KG1 (cell line): ENCODE data around the gene RNF157.
A peak's percentile ranks its signal among the peaks of the same experiment; 100 is the strongest.
"Not testable (repeated sequence)": the region's sequence is repeated elsewhere in the genome, so short reads cannot be mapped to it uniquely, and the experiment has no call there.

Source experiments
- DNase-seq: peaks from one replicate; lab custom pipeline; 2025; lab: John Stamatoyannopoulos, UW

The RNF157 gene

DNA sequence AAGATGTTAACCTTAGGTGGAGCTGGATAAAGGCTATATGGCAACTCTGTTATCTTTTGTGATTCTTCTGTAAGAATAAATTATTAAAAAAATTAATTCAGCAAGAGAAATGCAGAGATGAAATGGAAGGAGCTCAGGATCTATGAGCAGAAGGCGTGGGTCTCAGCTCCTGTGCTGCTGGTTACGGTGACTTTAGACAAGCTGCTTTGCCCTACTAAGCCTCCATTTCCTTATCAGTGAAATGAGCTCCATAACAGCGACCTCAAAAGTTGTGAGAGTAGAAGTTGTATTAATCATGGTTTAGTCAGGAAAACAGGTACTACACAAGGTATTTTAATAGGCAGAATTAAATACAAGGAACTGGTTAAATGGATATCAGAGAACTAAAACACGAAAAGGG lies 51.0 kb downstream of the RNF157 start:
- no peak for DNase-seq

- no peak for DNase-seq
Measured at GRCh38 chr17:76188213-76189016, 51.9 kb downstream of the RNF157 start.

GRCh38 chr17:76186774-76187173 lies 53.5 kb downstream of the RNF157 start:
- DNase-seq, result not testable (repeated sequence)

DNA sequence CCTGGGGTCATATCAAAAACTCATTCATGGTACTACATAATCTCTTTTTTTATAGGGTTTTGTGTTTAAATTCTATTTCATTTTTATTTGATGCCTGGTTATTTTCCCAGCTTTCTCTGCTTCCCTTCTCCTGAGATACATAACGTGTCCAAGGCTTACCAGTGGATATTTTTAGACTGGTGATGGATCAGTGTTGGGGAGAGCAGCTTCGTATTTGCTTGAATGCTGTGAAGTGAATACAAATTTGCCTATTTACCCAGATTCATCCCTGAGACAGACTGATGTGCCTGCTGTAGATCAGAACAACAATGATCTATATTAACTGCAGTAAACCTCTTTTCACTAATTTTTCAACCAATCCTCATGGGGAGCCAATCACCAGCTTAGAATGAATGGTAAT lies 56.0 kb downstream of the RNF157 start:
- DNase-seq, result no peak

DNA sequence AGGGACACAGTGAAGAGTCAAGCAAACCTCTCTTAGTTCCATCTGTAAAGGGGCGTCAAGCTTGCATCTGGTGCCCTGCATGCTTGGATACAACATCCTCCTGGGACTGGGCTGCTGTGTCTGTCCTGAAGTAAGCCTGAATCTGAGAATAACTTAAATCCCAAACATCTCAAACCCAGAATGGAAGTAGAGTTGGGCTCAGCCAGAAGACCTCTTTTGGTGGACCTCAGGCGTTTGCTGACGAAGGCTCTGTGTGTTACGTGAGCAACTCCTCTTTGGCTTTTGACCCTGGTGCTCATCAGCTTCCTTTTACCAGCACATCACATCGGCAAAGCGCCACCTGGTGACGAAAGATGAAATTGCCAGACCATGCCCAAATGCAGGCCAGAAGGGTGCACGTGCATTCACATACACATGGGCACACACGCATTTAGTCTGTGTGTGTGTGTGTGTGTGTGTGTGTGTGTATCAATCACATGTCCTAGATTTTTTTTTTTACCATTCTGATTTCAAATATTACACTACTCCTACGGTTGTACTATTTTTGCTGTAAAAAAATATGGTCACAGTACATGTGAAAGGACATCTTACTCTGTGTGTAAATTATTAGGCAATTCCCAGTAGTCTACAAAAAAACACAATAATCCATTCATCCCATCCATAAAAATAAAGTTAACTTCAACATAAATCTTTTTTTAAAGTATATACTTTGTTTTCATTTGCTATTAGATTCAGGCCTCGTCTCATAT lies 58.1 kb downstream of the RNF157 start:
- peak; percentile 89 for DNase-seq

DNA sequence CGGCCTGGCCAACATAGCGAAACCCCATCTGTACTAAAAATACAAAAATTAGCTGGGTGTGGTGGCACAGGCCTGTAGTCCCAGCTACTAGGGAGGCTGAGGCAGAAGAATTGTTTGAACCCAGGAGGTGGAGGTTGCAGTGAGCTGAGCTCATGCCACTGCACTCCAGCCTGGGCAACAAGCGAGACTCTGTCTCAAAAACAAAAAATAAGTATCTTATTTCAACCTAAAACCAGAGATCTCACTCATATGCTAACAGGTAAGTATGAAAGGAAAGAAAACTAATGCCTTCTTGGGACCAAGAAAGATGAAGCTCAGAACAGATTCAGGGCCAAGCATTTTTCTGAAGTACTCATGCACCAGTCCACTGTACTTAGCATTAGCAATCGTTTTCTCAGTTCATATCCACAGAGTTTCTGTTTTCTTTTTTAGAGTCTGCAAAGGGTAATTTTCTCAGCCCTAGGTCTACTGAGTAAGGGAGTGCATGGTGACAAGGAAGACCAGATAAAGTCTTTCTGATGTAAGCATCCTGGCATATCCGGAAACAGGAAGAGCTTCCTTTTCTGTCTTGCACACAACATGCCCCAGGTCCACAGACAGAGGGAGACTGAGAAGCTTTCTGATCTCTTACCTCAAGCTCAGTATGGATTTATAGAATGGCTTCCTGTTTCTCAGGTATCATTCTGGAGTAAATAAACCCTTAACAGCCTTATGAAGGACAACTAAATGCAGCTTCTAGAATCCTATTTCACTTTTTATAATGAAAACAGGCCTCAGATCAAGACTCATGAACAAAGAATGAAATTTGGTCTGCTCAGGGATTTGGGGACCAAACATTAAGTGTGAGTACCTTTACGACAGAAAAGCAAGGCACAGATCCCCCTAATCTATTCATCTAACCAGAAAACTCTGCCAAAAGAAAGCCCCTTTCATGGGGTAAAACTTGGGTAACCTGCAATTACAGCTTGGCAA lies 60.5 kb downstream of the RNF157 start:
- DNase-seq, result peak; percentile 29

GRCh38 chr17:76178124-76178523 lies 62.2 kb downstream of the RNF157 start:
- DNase-seq, result no peak

- DNase-seq, result no peak
Measured at GRCh38 chr17:76176701-76177574, 63.4 kb downstream of the RNF157 start.

DNA sequence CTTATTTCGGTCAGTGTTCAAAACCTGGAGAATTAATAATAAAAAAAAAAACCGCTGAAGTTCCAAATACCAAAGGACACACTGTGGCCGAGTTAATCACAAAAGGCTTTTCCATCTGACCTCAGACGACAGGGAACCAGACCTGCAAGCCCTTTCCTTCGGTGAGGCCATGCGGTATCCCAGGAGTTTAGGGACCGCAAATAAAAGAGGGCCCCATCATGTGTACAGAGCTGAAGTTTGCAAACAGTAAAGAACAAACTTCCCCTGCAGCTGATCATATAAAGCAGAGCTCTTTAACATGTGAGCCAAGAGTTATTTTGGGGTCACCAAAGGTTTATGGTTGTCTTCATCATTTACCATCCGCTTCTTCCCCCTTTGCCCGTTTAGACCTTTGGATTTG lies 66.3 kb downstream of the RNF157 start:
- DNase-seq, result no peak

- no peak for DNase-seq
Measured at GRCh38 chr17:76173474-76173873, 66.8 kb downstream of the RNF157 start.

DNA sequence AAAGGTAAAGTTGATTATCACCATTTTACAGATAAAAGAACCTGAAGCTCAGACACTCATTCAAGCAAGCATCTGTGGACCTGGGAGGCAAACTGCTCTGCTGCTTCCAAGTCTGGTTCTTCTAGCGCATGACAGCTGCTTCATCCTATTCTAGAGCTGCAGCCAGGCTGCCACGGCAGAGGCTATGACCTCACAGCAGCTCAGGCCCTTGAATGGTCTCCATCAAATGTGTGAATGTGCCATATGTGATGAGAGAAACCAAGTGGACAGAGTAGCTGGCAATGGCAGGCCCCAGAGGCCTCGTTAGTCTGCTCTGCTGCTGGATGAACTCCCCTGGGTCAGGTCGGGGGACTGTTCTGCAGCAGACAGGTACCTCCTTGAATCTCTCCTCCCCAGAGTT lies 68.6 kb downstream of the RNF157 start:
- DNase-seq, result no peak

DNA sequence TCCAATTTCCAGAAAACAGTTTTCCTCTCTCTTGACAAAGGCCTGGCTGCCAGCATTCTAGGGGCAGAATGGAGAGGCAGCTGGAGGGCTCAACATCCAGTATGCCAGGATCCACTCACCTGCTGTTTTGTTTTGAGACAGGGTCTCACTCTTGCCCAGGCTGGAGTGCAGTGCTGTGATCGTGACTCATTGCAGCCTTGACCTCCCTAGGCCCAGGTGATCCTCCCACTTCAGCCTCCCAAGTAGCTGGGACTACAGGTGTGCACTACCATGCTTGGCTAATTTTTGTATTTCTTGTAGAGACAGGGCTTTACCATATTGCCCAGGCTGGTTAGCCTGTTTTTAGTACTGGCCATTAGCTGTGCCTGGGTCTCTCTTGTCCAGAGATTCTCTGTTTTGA lies 70.2 kb downstream of the RNF157 start:
- DNase-seq, result no peak

DNA sequence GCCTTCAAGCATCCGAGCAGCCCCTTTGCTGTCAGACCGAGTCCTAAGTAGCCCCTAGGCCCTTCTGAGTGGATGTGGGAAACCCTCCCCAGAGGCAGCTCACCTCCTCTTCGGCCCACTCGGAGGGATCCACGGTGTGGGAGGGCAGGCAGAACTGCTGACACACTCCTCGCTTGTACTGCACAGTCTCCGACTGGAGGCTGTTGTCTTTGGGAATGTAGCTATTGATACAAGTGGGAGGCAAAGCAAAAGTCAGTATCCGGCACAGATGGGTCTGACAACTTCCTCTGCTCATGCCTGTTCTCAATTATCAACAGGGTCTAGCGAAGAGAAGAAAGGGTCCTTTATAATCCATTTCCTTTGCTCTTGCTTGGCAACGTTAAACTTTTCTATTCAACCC lies 73.4 kb downstream of the RNF157 start:
- no peak for DNase-seq

DNA sequence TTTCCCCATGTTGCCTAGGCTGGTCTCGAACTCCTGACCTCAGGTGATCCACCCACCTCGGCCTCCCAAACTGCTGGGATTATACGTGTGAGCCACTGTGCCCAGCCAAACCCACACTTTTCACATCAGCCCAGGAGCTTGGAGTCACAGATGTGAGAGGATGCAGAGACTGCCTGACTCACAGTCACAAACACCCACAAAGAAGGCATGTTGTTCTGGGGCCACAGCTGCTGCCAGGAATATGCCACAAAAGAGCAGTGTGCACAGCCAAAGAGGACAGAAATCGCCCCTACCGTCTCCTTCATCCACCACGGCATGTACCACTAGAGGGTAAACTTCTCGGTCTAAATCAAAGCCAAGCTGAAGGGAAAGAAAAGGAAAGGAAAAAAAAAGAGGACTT lies 74.1 kb downstream of the RNF157 start:
- DNase-seq, result no peak

- DNase-seq, result no peak
Measured at GRCh38 chr17:76164331-76164730, 76.0 kb downstream of the RNF157 start.

GRCh38 chr17:76163919-76164318 lies 76.4 kb downstream of the RNF157 start:
- no peak for DNase-seq

DNA sequence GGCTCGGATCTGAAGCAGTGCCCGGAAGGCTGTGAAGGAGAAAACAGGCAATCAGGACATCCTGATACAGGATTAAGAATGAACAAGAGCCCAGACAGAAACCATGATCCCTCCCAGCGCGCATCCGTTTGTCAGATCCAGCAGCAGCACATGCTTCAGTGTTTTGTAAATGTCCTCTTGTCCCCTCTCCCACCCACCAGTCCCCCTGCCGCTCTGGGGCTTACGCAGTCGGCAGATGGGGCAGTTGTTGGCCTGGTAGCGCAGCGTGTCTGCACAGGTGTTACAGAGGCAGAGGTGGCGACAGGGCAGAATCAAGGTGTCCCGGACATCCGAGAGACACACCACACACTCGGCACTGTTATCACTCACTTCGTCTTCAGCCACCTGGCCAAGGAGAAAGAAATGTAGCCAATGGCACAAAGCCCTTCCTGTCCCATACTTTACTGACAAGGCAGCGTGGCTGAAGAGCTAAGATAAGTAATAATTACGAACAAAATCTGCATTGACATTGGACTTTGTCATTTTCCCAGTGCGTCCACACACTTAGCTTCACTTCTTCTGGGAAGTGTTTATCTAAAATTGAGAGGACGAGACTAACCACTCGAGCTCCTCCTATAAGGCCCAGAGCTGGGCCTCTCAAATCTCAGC lies 78.5 kb downstream of the RNF157 start:
- no peak for DNase-seq

- no peak for DNase-seq
Measured at GRCh38 chr17:76160896-76161528, 79.3 kb downstream of the RNF157 start.

- DNase-seq, result no peak
Measured at GRCh38 chr17:76159157-76159556, 81.1 kb downstream of the RNF157 start.

DNA sequence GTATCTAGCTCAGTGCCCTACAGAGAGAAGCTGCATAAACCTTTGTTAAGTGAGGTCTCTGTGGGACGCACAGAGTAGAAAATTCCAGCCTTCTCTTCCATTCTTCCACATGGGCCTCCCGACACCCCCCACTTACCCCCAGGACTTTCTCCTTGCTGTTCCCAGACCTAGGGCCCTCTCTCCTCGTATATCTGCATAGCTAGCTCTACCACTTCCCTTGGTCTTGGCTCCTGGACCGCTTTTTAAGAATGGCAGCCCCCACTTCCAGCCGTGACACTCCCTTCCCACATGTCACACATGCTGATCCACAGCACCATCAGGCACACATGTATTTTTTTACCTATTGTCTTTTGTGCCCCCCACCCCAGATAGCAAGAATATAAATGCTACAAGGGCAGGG lies 82.5 kb downstream of the RNF157 start:
- DNase-seq, result no peak
